ENCODE data around the gene PPM1A. TPM values are rescaled to one million over a fixed set of nuclear protein-coding genes. Genes with fewer than 3 reads are reported as not detected.

Gene PPM1A
- polyA plus RNA-seq, 3 donors = 82.8 to 84.4 (median 84.3) TPM

Other genes with a start within 250 kb of the PPM1A start
- 100 to 1,000 TPM in 1 of 3 donors, 10 to 100 TPM in 2; 84.4 to 113 (median 91.1) TPM for gene PCNX4, start 157.3 kb upstream of the PPM1A start, polyA plus RNA-seq (ENCODE audit: insufficient read length in 3 of 3)
- gene DHRS7, start 83.8 kb upstream of the PPM1A start, polyA plus RNA-seq (ENCODE audit: insufficient read length in 3 of 3) = 100 to 1,000 TPM in 1 of 3 donors, 10 to 100 TPM in 2; 65.9 to 103 (median 86.2) TPM
- under 1 TPM; 0.21 to 0.47 (median 0.43) TPM for gene C14orf39, start 236.8 kb downstream of the PPM1A start, polyA plus RNA-seq (ENCODE audit: insufficient read length in 3 of 3)